Fibroblast of lung (primary cell): ENCODE data around the gene SCN1B. TPM values are rescaled to one million over a fixed set of nuclear protein-coding genes. Genes with fewer than 3 reads are reported as not detected.

Source experiments
- DNase-seq, 2 donors: peaks; one replicate each; pipeline versions ENCODE4 v3.0.0 to v3.0.0-alpha.2; 2010; ENCODE audit warnings: low read depth in 2 of 2
- H2AFZ ChIP-seq: 2 replicates; pipeline ENCODE4 v1.5.1; 2012; ENCODE audit warnings: low read length, control low read depth, inconsistent platforms
- H3K27ac ChIP-seq: 2 replicates; pipeline ENCODE4 v1.5.1; 2011; ENCODE audit warnings: low read length, control low read depth; ENCODE audit not compliant: insufficient read depth
- H3K27me3 ChIP-seq: 2 replicates; pipeline ENCODE4 v1.5.1; 2011; ENCODE audit warnings: mild to moderate bottlenecking, low read length; ENCODE audit not compliant: control insufficient read depth, insufficient read depth
- H3K36me3 ChIP-seq: 2 replicates; pipeline ENCODE4 v1.5.1; 2011; ENCODE audit warnings: low read length; ENCODE audit not compliant: control insufficient read depth, insufficient read depth
- H3K4me1 ChIP-seq: 2 replicates; pipeline ENCODE4 v1.5.1; 2011; ENCODE audit warnings: low read length; ENCODE audit not compliant: control insufficient read depth, insufficient read depth; ENCODE audit errors: extremely low read depth
- H3K4me2 ChIP-seq: 2 replicates; pipeline ENCODE4 v1.5.1; 2011; ENCODE audit warnings: low read length, control low read depth; ENCODE audit not compliant: insufficient read depth; ENCODE audit errors: extremely low read depth
- H3K4me3 ChIP-seq, 4 experiments: fragments of 200-600 bp in 1 of 4; sonication (generic) in 1 of 4; replicated peaks in 1 of 4; 2 replicates each; pipeline ENCODE4 v1.5.1; 2011 to 2016; ENCODE audit warnings: low read length in 4 of 4, low read depth in 3 of 4, mild to moderate bottlenecking in 3 of 4, control low read depth in 2 of 4, inconsistent platforms in 1 of 4, mixed read lengths in 1 of 4; ENCODE audit not compliant: insufficient read depth in 1 of 4; ENCODE audit errors: control extremely low read depth in 1 of 4
- H3K79me2 ChIP-seq: 2 replicates; pipeline ENCODE4 v1.5.1; 2012; ENCODE audit warnings: mild to moderate bottlenecking, low read length, inconsistent platforms; ENCODE audit not compliant: control insufficient read depth, insufficient read depth
- H3K9ac ChIP-seq: 2 replicates; pipeline ENCODE4 v1.5.1; 2011; ENCODE audit warnings: mild to moderate bottlenecking, low read length, control low read depth; ENCODE audit not compliant: insufficient read depth
- H3K9me3 ChIP-seq: 2 replicates; pipeline ENCODE4 v1.5.1; 2012; ENCODE audit warnings: low read depth, low read length; ENCODE audit not compliant: control insufficient read depth, insufficient read depth
- H4K20me1 ChIP-seq: 2 replicates; pipeline ENCODE4 v1.5.1; 2011; ENCODE audit warnings: low read length; ENCODE audit not compliant: control insufficient read depth, insufficient read depth; ENCODE audit errors: extremely low read depth
- EZH2 ChIP-seq: IDR thresholded peaks from 2 replicates; pipeline ENCODE4 v1.5.1; 2012; ENCODE audit warnings: low read length, control low read depth, mild to moderate bottlenecking; ENCODE audit errors: missing control alignments
- polyA plus RNA-seq, 2 donors: library from polyadenylated mRNA; depleted of rRNA in 1 of 2; stranded (reverse) in 1 of 2; unstranded in 1 of 2; fragments of >200 nt; gene quantifications; 2 replicates each; pipeline ENCODE4 v1.2.1, GENCODE V29; 2011 to 2012; ENCODE audit warnings: missing spikeins in 1 of 2
- total RNA-seq: library from RNA; depleted of rRNA; stranded (reverse); fragments of >200 nt; gene quantifications from 2 replicates; pipeline ENCODE4 v1.2.1, GENCODE V29; 2014
- TF ChIP-seq, protein P1 (sequence below), 2 donors: IDR thresholded peaks in 1 of 2; conservative IDR thresholded peaks in 1 of 2; 1 replicate in 1 of 2; 2 replicates in 1 of 2; pipeline ENCODE4 v1.5.1; 2011 to 2012; ENCODE audit warnings: low read length in 2 of 2, control low read depth in 1 of 2, inconsistent platforms in 1 of 2, low read depth in 1 of 2, mild to moderate bottlenecking in 1 of 2

The SCN1B gene
- total and polyA plus RNA-seq, 2 donors (not counting 1 experiment from before 2014, with no cell fraction given) = 11.0 to 14.5 TPM

GRCh38 chr19:35088131-35088913 is 58.1 kb downstream of the SCN1B start:
- H2AFZ ChIP-seq = no peak overlapping the region

GRCh38 chr19:35089554-35089953 is 59.3 kb downstream of the SCN1B start:
- Histone ChIP-seq H4K20me1 (no peaks in the 10 kb centered on the region), H3K27me3 (no peaks in the 10 kb centered on the region), H3K79me2 (no peaks in the 10 kb centered on the region), H3K4me2 (no peak overlapping the region), H3K9ac (no peak overlapping the region), H3K9me3 (no peaks in the 10 kb centered on the region), H2AFZ (no peak overlapping the region), H3K4me1 (peaks cover 3% of the 10 kb centered on the region), H3K36me3 (no peaks in the 10 kb centered on the region), H3K27ac (no peak overlapping the region), H3K4me3 (no peak overlapping the region)
- no peak for DNase-seq
- TF ChIP-seq, protein P1, sequence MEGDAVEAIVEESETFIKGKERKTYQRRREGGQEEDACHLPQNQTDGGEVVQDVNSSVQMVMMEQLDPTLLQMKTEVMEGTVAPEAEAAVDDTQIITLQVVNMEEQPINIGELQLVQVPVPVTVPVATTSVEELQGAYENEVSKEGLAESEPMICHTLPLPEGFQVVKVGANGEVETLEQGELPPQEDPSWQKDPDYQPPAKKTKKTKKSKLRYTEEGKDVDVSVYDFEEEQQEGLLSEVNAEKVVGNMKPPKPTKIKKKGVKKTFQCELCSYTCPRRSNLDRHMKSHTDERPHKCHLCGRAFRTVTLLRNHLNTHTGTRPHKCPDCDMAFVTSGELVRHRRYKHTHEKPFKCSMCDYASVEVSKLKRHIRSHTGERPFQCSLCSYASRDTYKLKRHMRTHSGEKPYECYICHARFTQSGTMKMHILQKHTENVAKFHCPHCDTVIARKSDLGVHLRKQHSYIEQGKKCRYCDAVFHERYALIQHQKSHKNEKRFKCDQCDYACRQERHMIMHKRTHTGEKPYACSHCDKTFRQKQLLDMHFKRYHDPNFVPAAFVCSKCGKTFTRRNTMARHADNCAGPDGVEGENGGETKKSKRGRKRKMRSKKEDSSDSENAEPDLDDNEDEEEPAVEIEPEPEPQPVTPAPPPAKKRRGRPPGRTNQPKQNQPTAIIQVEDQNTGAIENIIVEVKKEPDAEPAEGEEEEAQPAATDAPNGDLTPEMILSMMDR (conservative IDR thresholded peaks at IDR 0.05 in 1 of 2, IDR thresholded peaks at IDR 0.05 in 1 of 2; ENCODE audit: low read depth in 1 of 2, low read length in 2 of 2) = no peak
- TF ChIP-seq EZH2 = no peak

More at GRCh38 chr19:35088131-35088913, 58.1 kb downstream of the SCN1B start:
- no peaks in the 10 kb centered on the region for H3K9me3 ChIP-seq
- H3K9ac ChIP-seq = no peak overlapping the region
- H3K4me1 ChIP-seq = peaks cover 3% of the 10 kb centered on the region
- no peaks in the 10 kb centered on the region for H3K79me2 ChIP-seq
- no peaks in the 10 kb centered on the region for H3K27me3 ChIP-seq
- H4K20me1 ChIP-seq = no peaks in the 10 kb centered on the region
- no peak for TF ChIP-seq EZH2
- TF ChIP-seq, protein P1 (conservative IDR thresholded peaks at IDR 0.05 in 1 of 2, IDR thresholded peaks at IDR 0.05 in 1 of 2; ENCODE audit: low read depth in 1 of 2, low read length in 2 of 2) = no peak
- no peaks in the 10 kb centered on the region for H3K36me3 ChIP-seq
- no peak overlapping the region for H3K4me2 ChIP-seq
- no peak overlapping the region for H3K4me3 ChIP-seq
- DNase-seq = peak; percentile 77 to 88
- H3K27ac ChIP-seq = no peak overlapping the region

Other genes starting within 250 kb of the SCN1B start
- gene ZNF30, start 103.6 kb upstream of the SCN1B start, total RNA-seq = 3.1 and 4.3 TPM in 2 replicates
- gene ZNF30, start 103.6 kb upstream of the SCN1B start, polyA plus RNA-seq = 2.0 and 2.7 TPM in 2 replicates
- gene ZNF792, start 66.2 kb upstream of the SCN1B start, total RNA-seq = 3.3 and 5.0 TPM in 2 replicates
- 1.6 and 1.7 TPM in 2 replicates for gene ZNF792, start 66.2 kb upstream of the SCN1B start, polyA plus RNA-seq
- gene GRAMD1A, start 30.1 kb upstream of the SCN1B start, total RNA-seq = 22.3 and 24.4 TPM in 2 replicates
- gene GRAMD1A, start 30.1 kb upstream of the SCN1B start, polyA plus RNA-seq = 21.4 and 29.0 TPM in 2 replicates
- gene HPN, start 11.3 kb downstream of the SCN1B start, total RNA-seq = 0.33 and 0.51 TPM in 2 replicates
- gene HPN, start 11.3 kb downstream of the SCN1B start, polyA plus RNA-seq = not detected in 2 replicates
- gene FXYD3, start 85.4 kb downstream of the SCN1B start, total RNA-seq = not detected in 2 replicates
- gene FXYD3, start 85.4 kb downstream of the SCN1B start, polyA plus RNA-seq = 0.06 TPM in 1 of 2 replicates, not detected in the other
- 0.17 and 0.26 TPM in 2 replicates for gene LGI4, start 104.6 kb downstream of the SCN1B start, total RNA-seq
- 0.02 and 0.19 TPM in 2 replicates for gene LGI4, start 104.6 kb downstream of the SCN1B start, polyA plus RNA-seq
- gene FXYD1, start 108.4 kb downstream of the SCN1B start, total RNA-seq = 4.5 and 11.3 TPM in 2 replicates
- 3.6 and 7.5 TPM in 2 replicates for gene FXYD1, start 108.4 kb downstream of the SCN1B start, polyA plus RNA-seq
- not detected in 2 replicates for gene FXYD7, start 112.8 kb downstream of the SCN1B start, total RNA-seq
- not detected in 2 replicates for gene FXYD7, start 112.8 kb downstream of the SCN1B start, polyA plus RNA-seq
- gene FXYD5, start 124.3 kb downstream of the SCN1B start, total RNA-seq = 10.5 and 19.8 TPM in 2 replicates
- 100 and 187 TPM in 2 replicates for gene FXYD5, start 124.3 kb downstream of the SCN1B start, polyA plus RNA-seq
- not detected in 2 replicates for gene FAM187B, start 198.3 kb downstream of the SCN1B start, total RNA-seq
- not detected in 2 replicates for gene FAM187B, start 198.3 kb downstream of the SCN1B start, polyA plus RNA-seq
- gene LSR, start 218.5 kb downstream of the SCN1B start, total RNA-seq = 0.26 and 0.33 TPM in 2 replicates
- gene LSR, start 218.5 kb downstream of the SCN1B start, polyA plus RNA-seq = 0.29 and 0.31 TPM in 2 replicates
- 42.1 and 53.8 TPM in 2 replicates for gene USF2, start 238.5 kb downstream of the SCN1B start, total RNA-seq
- gene USF2, start 238.5 kb downstream of the SCN1B start, polyA plus RNA-seq = 74.9 and 105 TPM in 2 replicates